22Rv1 (cell line): ENCODE measurements around the gene RUSF1.
"Not testable (repeated sequence)": the region's sequence is repeated elsewhere in the genome, so short reads cannot be mapped to it uniquely, and the experiment has no call there.

Source experiments
- H3K27ac ChIP-seq: fragments of 450-650 bp; 2 replicates; pipeline ENCODE4 v1.5.1; 2017
- ZFX ChIP-seq: fragments of 450-650 bp; IDR thresholded peaks from 2 replicates; pipeline ENCODE4 v1.6.1; 2017; ENCODE audit warnings: antibody characterized with exemption, borderline replicate concordance
- TF ChIP-seq, protein P1 (sequence below): fragments of 450-650 bp; IDR thresholded peaks from 2 replicates; pipeline ENCODE4 v1.5.1; 2017; ENCODE audit warnings: mild to moderate bottlenecking

Gene RUSF1

GRCh38 chr16:31507929-31508705 is at the start of gene RUSF1:
Gene RUSF1, minus strand, starts transcription at chr16:31508391. Its CDS starts 18 bp downstream, at chr16:31508373.
- H3K27ac ChIP-seq, result peak within 1 kb of the TSS; percentile 66
- TF ChIP-seq, protein P1, sequence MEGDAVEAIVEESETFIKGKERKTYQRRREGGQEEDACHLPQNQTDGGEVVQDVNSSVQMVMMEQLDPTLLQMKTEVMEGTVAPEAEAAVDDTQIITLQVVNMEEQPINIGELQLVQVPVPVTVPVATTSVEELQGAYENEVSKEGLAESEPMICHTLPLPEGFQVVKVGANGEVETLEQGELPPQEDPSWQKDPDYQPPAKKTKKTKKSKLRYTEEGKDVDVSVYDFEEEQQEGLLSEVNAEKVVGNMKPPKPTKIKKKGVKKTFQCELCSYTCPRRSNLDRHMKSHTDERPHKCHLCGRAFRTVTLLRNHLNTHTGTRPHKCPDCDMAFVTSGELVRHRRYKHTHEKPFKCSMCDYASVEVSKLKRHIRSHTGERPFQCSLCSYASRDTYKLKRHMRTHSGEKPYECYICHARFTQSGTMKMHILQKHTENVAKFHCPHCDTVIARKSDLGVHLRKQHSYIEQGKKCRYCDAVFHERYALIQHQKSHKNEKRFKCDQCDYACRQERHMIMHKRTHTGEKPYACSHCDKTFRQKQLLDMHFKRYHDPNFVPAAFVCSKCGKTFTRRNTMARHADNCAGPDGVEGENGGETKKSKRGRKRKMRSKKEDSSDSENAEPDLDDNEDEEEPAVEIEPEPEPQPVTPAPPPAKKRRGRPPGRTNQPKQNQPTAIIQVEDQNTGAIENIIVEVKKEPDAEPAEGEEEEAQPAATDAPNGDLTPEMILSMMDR, result no peak
- 0 out of 2 replicates have a peak, but pooled peaks have one; percentile 34 for TF ChIP-seq ZFX

DNA sequence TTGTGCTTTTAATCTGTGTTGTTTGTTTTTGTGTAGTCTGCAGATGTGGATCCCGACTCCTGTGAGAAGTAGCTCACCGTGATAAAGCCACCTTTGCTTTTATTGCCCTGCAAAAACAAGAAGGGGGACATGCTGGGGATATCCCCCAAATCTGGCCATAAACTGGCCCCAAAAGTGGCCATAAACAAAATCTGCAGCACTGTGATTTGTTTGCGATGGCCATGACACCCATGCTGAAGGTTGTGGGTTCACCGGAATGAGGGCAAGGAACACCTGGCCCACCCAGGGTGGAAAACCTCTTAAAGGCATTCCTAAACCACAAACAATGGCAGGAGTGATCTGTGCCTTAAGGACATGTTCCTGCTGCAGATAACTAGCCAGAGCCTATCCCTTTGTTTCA is 34.6 kb upstream of the RUSF1 start:
- H3K27ac ChIP-seq, result no peak overlapping the region
- no peak for TF ChIP-seq ZFX
- TF ChIP-seq, protein P1, result no peak

- not testable (repeated sequence) for H3K27ac ChIP-seq
These were observed 31.6 kb upstream of the RUSF1 start for GRCh38 chr16:31539762-31540161.

GRCh38 chr16:31538243-31538598 is 30.0 kb upstream of the RUSF1 start:
- H3K27ac ChIP-seq, result not testable (repeated sequence)

- H3K27ac ChIP-seq, result no peak overlapping the region
- TF ChIP-seq, protein P1, result no peak
- no peak for TF ChIP-seq ZFX
These were observed 29.4 kb upstream of the RUSF1 start for GRCh38 chr16:31537362-31538242.

DNA sequence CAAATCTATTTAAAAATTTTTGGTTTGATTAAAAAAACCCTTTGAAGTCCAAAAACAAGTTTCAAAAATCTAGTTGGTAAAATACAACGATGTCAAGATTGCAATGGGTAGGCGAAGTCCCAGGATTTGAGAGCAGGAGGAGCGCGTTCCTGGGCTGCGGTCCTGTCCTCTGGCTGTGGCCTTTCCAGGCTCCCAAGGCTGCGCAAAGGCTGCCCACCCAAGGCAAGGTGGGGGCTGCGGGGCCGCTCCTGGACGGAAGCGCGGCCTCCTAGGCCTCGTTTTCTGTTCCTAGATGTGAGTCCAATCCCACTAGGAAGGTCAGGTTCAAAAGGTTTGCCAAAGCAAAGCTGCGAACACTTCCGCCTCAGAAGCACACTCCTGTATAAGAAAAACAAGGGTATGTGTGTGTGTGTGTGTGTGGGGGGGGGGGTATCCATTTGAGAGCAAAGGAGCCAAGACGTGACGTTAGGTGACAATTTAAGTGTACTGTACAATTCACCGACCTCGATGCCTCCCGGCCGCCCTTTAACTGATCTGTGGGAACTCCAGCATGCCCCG is 28.7 kb upstream of the RUSF1 start:
- no peak overlapping the region for H3K27ac ChIP-seq
- no peak for TF ChIP-seq ZFX
- TF ChIP-seq, protein P1, result no peak

- H3K27ac ChIP-seq, result no peak overlapping the region
- no peak for TF ChIP-seq ZFX
- TF ChIP-seq, protein P1, result no peak
These were observed 27.5 kb upstream of the RUSF1 start for GRCh38 chr16:31535737-31536136.

- no peak overlapping the region for H3K27ac ChIP-seq
- TF ChIP-seq ZFX, result no peak
- TF ChIP-seq, protein P1, result no peak
These were observed 24.7 kb upstream of the RUSF1 start for GRCh38 chr16:31532896-31533295.
